DND-41 (cell line): Measurements from ENCODE around the gene MREG.
"Not testable (repeated sequence)": the region's sequence is repeated elsewhere in the genome, so short reads cannot be mapped to it uniquely, and the experiment has no call there.

Experiments
- EZH2 ChIP-seq: IDR thresholded peaks from 3 replicates; pipeline ENCODE4 v1.6.1; 2012; ENCODE audit warnings: borderline replicate concordance, low read depth, mild to moderate bottlenecking, moderate library complexity, low read length, inconsistent platforms; ENCODE audit not compliant: severe bottlenecking
- TF ChIP-seq, protein P1 (sequence below): IDR thresholded peaks from 2 replicates; pipeline ENCODE4 v1.5.1; 2012; ENCODE audit warnings: borderline replicate concordance, low read length, moderate library complexity, mild to moderate bottlenecking; ENCODE audit not compliant: poor library complexity, severe bottlenecking; ENCODE audit errors: extremely low read depth

DNA sequence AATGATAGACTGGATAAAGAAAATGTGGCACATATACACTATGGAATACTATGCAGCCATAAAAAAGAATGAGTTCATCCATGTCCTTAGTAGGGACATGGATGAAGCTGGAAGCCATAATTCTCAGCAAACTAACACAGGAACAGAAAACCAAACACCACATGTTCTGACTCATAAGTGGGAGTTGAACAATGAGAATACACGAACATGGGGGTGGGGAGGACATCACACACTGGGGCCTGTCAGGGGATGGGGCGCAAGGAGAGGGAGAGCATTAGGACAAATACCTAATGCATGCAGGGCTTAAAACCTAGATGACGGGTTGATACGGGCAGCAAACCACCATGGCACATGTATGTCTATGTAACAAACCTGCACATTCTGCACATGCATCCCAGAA lies 42.5 kb downstream of the MREG start:
- TF ChIP-seq, protein P1, sequence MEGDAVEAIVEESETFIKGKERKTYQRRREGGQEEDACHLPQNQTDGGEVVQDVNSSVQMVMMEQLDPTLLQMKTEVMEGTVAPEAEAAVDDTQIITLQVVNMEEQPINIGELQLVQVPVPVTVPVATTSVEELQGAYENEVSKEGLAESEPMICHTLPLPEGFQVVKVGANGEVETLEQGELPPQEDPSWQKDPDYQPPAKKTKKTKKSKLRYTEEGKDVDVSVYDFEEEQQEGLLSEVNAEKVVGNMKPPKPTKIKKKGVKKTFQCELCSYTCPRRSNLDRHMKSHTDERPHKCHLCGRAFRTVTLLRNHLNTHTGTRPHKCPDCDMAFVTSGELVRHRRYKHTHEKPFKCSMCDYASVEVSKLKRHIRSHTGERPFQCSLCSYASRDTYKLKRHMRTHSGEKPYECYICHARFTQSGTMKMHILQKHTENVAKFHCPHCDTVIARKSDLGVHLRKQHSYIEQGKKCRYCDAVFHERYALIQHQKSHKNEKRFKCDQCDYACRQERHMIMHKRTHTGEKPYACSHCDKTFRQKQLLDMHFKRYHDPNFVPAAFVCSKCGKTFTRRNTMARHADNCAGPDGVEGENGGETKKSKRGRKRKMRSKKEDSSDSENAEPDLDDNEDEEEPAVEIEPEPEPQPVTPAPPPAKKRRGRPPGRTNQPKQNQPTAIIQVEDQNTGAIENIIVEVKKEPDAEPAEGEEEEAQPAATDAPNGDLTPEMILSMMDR = not testable (repeated sequence)
- not testable (repeated sequence) for TF ChIP-seq EZH2
